ENCODE results near the gene MGRN1.

Gene MGRN1

DNA sequence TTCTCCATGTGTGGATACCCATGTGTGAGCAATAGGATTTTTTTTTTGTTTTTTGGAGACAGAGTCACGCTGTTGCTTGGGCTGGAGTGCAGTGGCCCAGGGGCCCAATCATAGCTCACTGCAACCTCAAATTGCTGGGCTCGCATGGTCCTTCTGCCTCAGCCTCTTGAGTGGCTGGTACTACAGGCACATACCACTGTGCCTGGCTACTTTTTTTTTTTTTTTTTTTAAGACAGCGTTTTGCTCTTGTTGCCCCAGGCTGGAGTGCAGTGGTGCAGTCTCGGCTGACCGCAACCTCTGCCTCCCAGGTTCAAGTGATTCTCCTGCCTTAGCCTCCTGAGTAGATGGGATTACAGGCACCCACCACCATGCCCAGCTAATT is 16.7 kb downstream of the MGRN1 start:
- no peaks in the 10 kb centered on the region for H3F3A ChIP-seq (ENCODE audit: insufficient read depth, low read length)
- peaks cover 88% of the 10 kb centered on the region for H3K79me2 ChIP-seq (ENCODE audit: low read length)
- no peaks in the 10 kb centered on the region for H3K36me3 ChIP-seq (replicated peaks; ENCODE audit: insufficient read depth, low read length)
- H3K4me1 ChIP-seq (ENCODE audit: low read length) = no peaks in the 10 kb centered on the region
- peaks cover 2% of the 10 kb centered on the region; the same call in 1 of the 2 replicates for H4K20me1 ChIP-seq (ENCODE audit: insufficient read depth, low read length)
- no peak for DNase-seq
- no peaks in the 10 kb centered on the region for H3K9me2 ChIP-seq (replicated peaks; ENCODE audit: insufficient read depth, low read length)
- H3K4me2 ChIP-seq (ENCODE audit: low read depth, low read length) = no peak overlapping the region
- H3K4me3 ChIP-seq (ENCODE audit: low read length) = no peak overlapping the region
- TF ChIP-seq EZH2phosphoT487 (IDR thresholded peaks at IDR 0.05; ENCODE audit: low read length) (no peak), EZH2 (optimal IDR thresholded peaks at IDR 0.05; ENCODE audit: low read depth, low read length) (no peak)
- TF ChIP-seq, protein P1, sequence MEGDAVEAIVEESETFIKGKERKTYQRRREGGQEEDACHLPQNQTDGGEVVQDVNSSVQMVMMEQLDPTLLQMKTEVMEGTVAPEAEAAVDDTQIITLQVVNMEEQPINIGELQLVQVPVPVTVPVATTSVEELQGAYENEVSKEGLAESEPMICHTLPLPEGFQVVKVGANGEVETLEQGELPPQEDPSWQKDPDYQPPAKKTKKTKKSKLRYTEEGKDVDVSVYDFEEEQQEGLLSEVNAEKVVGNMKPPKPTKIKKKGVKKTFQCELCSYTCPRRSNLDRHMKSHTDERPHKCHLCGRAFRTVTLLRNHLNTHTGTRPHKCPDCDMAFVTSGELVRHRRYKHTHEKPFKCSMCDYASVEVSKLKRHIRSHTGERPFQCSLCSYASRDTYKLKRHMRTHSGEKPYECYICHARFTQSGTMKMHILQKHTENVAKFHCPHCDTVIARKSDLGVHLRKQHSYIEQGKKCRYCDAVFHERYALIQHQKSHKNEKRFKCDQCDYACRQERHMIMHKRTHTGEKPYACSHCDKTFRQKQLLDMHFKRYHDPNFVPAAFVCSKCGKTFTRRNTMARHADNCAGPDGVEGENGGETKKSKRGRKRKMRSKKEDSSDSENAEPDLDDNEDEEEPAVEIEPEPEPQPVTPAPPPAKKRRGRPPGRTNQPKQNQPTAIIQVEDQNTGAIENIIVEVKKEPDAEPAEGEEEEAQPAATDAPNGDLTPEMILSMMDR (IDR thresholded peaks at IDR 0.05; ENCODE audit: low read length) = no peak
- H3K27me3 ChIP-seq (replicated peaks; ENCODE audit: insufficient read depth, low read length) = no peaks in the 10 kb centered on the region
- H3K9me3 ChIP-seq (replicated peaks; ENCODE audit: insufficient read depth, low read length) = no peaks in the 10 kb centered on the region
- H3K27ac ChIP-seq (ENCODE audit: low read length) = no peak overlapping the region
- no peak overlapping the region for H2AFZ ChIP-seq (ENCODE audit: low read length)
- no peak overlapping the region for H3K9ac ChIP-seq (ENCODE audit: low read length)

DNA sequence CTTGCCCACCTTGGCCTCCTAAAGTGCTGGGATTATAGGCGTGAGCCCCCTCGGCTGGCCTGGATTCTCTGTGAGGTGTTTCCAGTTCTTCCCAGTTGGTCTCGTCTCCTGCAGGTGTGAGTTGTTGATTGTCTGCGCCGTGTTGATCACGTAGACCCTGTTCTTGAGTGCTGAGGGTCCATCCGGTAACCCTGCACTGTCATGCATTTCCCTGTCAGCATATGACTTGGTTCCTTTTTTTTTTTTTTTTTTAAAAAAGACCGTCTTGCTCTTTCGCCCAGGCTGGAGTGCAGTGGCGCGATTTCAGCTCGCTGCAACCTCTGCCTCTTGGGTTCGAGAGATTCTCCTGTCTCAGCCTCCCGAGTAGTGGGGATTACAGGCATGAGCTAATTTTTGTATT is 17.3 kb downstream of the MGRN1 start:
- TF ChIP-seq EZH2 (optimal IDR thresholded peaks at IDR 0.05; ENCODE audit: low read depth, low read length) (no peak), EZH2phosphoT487 (IDR thresholded peaks at IDR 0.05; ENCODE audit: low read length) (no peak)
- TF ChIP-seq, protein P1 (IDR thresholded peaks at IDR 0.05; ENCODE audit: low read length) = no peak
- DNase-seq = no peak
- Histone ChIP-seq H3K27ac (ENCODE audit: low read length) (no peak overlapping the region), H3K9ac (ENCODE audit: low read length) (no peak overlapping the region), H3K9me3 (replicated peaks; ENCODE audit: insufficient read depth, low read length) (no peaks in the 10 kb centered on the region), H3K4me3 (ENCODE audit: low read length) (no peak overlapping the region), H3K27me3 (replicated peaks; ENCODE audit: insufficient read depth, low read length) (no peaks in the 10 kb centered on the region), H2AFZ (ENCODE audit: low read length) (no peak overlapping the region), H4K20me1 (ENCODE audit: insufficient read depth, low read length) (no peaks in the 10 kb centered on the region), H3K4me2 (ENCODE audit: low read depth, low read length) (no peak overlapping the region), H3K36me3 (replicated peaks; ENCODE audit: insufficient read depth, low read length) (no peaks in the 10 kb centered on the region), H3K4me1 (ENCODE audit: low read length) (no peaks in the 10 kb centered on the region), H3F3A (ENCODE audit: insufficient read depth, low read length) (no peaks in the 10 kb centered on the region), H3K9me2 (replicated peaks; ENCODE audit: insufficient read depth, low read length) (no peaks in the 10 kb centered on the region), H3K79me2 (ENCODE audit: low read length) (peaks cover 88% of the 10 kb centered on the region)

DNA sequence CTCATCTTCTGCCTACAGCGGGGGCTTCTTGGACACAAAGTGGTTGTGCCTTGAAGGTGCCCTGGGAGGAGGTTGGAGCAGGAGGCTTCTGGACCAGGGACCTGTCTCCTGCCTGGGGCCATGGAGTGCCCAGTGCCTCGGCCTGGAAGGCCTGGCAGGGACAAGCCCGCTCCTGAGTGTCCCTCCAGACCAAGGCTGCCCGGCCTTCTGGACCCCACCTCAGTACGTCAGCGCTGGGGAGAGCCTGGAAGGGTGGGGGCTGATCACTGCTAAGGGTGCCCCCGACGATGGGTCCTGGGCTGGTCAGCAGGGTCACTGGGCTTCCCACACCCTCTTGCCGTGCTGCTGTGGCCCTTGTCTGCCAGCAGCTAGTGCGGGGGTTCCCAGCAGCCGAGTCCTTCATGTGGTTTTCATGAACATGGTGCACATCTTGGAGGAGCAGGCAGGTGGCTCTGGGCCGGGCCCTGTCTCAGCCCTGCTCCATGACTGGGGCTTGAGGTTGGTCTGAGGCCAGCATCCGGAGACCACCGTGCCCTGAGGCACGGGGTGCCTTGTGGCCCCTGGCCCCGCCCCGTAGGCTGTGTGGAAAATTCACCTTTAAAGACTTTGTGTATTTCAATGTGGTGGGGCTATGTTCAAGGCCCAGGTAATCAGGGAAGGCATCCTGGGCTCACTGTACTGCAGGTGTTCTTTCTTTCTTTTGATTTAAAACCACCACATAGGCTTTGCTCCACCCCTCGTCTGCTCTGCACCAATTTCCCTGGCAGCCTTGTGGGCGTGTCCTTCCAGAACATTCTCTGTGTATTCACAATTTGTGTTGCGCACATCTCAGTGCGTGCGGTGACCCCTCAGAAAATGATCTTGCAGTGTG is 22.4 kb downstream of the MGRN1 start:
- Histone ChIP-seq H2AFZ (ENCODE audit: low read length) (no peak overlapping the region), H3K27ac (ENCODE audit: low read length) (no peak overlapping the region), H3F3A (ENCODE audit: insufficient read depth, low read length) (no peaks in the 10 kb centered on the region), H3K9ac (ENCODE audit: low read length) (no peak overlapping the region), H3K36me3 (replicated peaks; ENCODE audit: insufficient read depth, low read length) (no peaks in the 10 kb centered on the region), H3K27me3 (replicated peaks; ENCODE audit: insufficient read depth, low read length) (no peaks in the 10 kb centered on the region), H3K4me2 (ENCODE audit: low read depth, low read length) (no peak overlapping the region), H3K4me3 (ENCODE audit: low read length) (no peak overlapping the region), H3K9me2 (replicated peaks; ENCODE audit: insufficient read depth, low read length) (no peaks in the 10 kb centered on the region), H4K20me1 (ENCODE audit: insufficient read depth, low read length) (no peaks in the 10 kb centered on the region), H3K4me1 (ENCODE audit: low read length) (no peaks in the 10 kb centered on the region), H3K79me2 (ENCODE audit: low read length) (peaks cover 64% of the 10 kb centered on the region), H3K9me3 (replicated peaks; ENCODE audit: insufficient read depth, low read length) (no peaks in the 10 kb centered on the region)
- TF ChIP-seq, protein P1 (IDR thresholded peaks at IDR 0.05; ENCODE audit: low read length) = no peak
- no peak for TF ChIP-seq EZH2phosphoT487 (IDR thresholded peaks at IDR 0.05; ENCODE audit: low read length)
- no peak for TF ChIP-seq EZH2 (optimal IDR thresholded peaks at IDR 0.05; ENCODE audit: low read depth, low read length)
- no peak for DNase-seq

Measured in MM.1S (cell line).